HG03159 (cell line): Measurements from ENCODE around the gene TBL1XR1.

Source experiments
- ATAC-seq: cut with Tn5 transposase; IDR thresholded peaks from one replicate; pipeline ENCODE4 v1.9.1; 2021; ENCODE audit warnings: mild to moderate bottlenecking, moderate library complexity; ENCODE audit not compliant: unreplicated experiment

TBL1XR1 gene

DNA sequence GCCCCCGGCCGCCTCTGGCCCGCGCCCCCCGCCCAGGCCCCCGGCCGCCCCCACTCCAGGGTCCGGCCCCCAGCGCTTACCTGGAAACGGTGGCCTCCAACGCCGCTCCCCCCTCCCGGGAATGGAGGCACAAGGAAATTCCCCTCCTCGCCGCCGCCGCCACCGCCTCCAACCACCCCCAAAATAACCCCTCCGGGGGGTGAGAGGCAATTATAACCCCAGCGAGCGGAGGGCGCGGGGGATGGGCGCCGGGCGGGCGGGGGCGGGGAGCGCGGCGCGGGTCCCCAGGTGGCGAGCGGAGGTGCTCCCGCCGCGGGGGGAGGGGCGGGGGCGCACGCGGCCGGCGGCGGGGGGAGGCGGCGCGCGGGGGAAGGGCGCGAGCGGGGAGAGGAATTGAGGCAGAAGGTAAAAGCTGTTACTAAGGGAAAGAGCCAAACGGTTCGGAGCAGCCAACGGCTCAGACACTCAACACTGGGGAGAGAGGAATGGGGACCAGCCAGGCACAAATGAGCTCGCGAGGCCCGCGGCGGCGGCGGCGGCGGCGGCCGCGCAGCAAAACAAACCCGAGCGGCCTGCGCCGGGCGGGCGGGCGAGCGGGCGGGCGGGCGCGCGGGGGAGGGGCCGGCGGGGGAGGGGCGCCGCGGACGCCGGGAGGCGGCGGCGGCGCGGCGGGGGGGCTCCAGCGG is at the start of gene TBL1XR1:
Gene TBL1XR1 (minus strand): TSS at position 442 of the 686 bp plus-strand sequence. CDS start 132,505 bp downstream, outside the sequence.
- ATAC-seq, result peak; percentile 49

DNA sequence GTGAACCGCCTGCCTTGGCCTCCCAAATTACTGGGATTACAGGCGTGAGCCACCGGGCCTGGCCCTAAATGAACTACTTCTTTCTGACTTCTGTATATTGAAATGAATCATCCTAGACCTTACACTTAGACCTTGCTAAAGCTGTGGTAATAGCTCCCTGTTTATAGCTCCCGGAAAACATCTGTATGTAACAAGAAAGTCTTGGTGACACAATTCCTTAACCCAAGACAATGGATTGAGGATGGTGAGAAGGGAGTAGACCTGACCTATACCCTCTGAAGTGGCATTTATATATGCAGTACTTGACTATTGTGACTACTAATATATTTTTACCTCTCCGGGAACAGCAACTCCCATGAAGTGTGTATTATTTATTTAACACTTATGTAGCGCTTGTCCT is 48.0 kb upstream of the TBL1XR1 start:
- ATAC-seq, result no peak

DNA sequence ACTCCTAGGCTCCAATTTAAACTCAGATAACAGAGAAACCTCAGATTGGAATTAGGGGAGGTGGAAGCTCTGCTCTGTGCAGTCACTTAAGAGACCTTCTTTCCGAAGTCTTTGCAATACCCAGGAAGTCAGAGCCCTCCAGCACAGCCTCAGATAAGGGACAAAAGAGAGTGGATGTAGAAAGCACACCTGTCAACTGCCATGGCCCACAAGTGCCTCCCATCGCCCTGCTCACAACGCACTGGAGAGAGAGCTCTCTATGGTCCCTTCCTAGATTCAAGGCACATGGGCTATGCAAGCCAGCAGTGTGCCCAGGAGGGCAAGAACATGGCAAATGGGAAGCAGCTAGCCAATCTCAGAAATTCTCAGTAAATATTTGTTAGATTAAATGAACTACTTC is 47.3 kb upstream of the TBL1XR1 start:
- ATAC-seq, result no peak

DNA sequence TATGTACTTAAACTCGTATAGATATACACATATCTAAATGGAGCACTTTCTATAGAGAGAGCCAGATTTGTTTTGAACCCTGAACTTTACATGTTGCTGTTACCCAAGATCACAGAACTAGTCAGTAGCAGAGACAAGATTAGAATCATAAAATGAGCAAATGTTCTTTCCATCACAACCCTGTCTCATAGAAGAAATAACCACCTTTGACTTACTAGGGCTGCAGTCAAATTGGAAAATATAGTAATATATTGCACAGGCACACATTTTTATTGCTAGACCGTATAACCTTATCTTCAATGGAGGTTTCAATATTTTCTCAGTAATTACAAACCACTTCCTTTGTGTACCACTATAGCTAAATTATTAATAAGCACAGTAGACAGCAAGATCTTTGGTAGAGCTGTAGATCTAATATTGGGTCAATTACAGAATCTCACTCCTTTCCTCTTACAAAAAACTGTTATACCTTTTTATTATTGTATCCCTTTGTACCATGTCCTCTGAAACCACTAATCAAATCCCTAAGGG is 41.5 kb upstream of the TBL1XR1 start:
- ATAC-seq, result no peak

DNA sequence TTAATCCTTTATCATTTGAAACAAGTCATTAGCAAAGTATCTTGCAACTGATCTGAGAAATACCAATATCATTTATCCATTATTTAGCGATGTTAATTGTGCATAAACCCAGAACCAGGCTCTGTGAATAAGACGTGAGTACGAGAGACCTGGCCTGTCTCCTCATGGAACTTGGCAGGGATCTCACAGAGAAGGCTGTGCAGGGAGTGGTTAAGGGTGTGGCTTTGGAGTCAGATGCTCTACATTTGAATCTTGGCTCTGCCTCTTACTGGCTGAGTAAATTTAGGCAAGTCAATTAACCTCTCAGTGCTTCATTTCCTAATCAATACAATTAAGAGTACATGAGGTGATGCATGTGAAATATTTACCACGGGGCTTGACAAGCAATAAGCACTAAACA is 39.9 kb upstream of the TBL1XR1 start:
- ATAC-seq, result no peak

DNA sequence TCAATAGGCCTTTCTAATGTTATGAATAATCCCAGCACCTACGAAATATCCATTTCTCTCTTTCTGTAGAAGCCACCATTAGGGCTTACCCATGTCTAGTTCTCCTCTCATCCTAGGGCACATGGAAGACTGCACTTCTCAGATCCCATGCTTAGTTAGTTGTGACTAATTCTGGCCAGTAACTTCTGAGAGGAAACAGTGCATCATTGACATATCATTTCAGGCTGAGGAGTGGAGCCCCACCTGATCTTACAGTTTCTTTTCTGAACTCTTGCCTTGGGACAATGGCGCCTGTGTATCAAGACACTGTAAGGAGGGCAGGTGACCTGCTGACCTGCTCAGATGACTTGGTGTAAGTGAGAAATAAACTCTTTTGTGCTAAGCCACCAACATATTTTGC is 39.4 kb upstream of the TBL1XR1 start:
- ATAC-seq, result no peak

DNA sequence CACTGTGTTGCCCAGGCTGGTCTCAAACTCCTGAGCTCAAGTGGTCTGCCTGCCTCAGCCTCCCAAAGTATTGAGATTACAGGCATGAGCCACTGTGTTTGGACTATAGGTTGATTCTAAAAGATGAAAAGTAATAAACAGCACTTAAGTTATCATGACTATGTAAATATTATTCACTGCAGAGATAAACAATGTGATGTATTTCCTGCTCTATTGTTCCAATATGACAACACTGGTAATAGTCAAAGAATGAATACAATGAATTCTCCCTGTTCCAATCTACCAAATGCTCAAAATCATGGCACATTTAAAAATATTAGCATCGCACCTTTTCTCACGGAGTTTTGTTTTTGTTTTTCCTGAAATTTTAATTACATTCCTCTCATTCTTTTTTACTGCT is 36.8 kb upstream of the TBL1XR1 start:
- no peak for ATAC-seq

DNA sequence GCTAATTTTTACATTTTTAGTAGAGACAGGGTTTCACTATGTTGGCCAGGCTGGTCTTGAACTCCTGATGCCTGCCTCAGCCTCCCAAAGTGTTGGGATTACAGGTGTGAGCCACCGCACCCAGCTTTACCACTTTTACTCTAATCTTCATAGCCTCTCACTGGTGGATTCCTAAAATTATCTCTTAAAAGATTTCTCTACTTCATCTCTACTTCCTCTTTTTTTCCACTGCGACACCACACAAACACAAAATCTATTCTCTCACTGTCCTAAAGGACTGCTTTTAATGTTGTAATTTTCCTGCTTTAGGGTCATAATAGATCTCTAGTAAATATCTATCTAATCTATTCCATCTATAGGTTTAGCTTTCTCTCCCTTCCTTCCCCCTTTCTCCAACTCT is 34.0 kb upstream of the TBL1XR1 start:
- no peak for ATAC-seq

DNA sequence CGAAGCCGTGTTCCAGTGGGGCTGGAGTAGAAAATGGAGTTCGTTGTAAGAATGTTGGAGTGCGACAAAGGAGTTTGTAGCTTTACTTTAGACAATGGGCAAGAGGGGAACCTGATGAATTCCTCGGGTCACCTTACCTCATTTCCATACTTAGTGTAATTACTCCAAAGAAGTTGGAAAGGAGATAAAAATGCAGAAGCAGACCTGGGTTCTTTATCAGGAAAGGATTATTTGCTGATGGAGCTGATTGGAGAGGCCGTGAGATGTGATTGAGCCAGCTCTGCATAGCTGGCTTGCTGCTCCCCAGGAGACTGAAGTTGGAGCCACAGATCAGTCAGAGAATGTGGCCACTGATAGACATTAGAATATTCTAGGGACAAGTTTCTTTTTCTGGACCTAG is 33.4 kb upstream of the TBL1XR1 start:
- no peak for ATAC-seq

DNA sequence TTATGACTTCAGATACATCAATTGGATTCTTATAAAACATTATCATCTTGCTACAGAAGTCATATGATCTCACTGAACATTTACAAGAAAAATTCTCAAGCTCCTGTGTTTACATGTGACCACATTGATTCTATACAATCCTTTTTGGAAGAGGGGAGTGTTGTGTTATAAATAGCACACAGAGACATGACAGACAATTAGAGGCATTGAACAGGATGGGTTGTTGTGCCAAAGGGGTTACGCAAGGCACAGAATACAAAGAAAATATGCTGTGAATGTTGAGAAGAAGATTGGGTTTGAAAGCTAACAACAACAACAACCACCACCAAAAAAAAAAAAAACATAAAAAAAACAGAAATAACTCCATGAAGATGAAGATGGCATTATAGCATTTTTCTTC is 32.5 kb upstream of the TBL1XR1 start:
- ATAC-seq, result no peak

DNA sequence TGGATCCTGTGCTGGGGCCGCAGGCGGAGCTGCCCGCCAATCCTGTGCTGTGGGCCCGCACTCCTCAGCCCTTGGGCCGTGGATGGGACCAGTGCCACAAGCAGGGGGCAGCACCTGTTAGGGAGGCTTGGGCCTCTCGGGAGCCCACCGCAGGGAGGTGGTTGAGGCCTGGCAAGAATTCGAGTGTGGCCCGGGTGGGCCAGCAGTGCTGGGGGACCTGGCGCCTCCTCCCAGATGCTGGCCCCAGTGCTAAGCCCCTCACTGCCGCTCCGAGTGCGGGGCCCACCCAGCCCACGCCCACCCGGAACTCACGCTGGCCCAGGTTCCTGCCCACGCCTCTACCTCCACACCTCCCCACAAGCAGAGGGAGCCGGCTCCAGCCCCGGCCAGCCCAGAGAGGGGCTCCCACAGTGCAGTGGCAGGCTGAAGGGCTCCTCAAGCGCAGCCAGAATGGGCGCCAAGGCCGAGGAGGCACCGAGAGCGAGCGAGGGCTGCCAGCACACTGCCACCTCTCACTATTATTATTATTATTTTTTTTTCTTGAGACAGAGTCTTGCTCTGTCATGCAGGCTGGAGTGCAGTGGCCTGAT is 31.4 kb upstream of the TBL1XR1 start:
- no peak for ATAC-seq

DNA sequence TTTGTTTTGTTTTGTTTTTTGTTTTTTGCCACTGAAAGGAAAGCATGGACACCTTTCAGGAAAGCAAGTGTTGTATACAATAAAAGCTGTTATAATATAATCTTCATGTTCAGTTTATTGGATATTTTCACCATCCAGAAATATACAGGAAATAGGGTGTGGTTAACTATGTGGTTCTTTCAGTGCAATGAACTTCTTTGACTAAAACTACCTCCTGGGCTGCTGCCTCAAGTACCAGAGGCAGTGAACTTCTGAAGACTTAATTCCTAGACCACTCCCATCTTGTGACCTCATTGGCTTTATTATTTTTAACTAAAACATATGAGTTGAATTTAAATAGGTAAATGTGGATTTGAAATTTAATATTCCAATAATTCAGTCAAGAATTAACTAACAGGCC is 27.1 kb upstream of the TBL1XR1 start:
- ATAC-seq, result no peak

DNA sequence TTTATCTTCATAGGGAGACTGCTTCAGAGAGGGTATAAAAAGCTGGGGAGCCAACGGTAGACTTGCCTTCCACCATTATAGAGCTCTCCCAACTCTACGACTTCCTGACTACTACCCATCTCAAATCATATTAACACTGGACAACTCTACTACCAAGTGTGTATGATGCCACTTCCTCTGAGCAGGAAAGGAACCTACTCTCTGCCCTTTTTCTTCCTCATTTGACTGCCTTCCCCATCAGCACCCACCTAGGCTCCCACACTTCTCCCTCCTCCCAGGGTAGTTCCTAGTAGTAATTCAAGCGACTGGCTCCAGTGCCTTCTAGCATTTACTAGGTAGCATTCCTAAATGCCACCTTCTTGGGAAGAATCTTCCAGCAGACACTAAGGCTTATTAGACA is 24.5 kb upstream of the TBL1XR1 start:
- no peak for ATAC-seq

DNA sequence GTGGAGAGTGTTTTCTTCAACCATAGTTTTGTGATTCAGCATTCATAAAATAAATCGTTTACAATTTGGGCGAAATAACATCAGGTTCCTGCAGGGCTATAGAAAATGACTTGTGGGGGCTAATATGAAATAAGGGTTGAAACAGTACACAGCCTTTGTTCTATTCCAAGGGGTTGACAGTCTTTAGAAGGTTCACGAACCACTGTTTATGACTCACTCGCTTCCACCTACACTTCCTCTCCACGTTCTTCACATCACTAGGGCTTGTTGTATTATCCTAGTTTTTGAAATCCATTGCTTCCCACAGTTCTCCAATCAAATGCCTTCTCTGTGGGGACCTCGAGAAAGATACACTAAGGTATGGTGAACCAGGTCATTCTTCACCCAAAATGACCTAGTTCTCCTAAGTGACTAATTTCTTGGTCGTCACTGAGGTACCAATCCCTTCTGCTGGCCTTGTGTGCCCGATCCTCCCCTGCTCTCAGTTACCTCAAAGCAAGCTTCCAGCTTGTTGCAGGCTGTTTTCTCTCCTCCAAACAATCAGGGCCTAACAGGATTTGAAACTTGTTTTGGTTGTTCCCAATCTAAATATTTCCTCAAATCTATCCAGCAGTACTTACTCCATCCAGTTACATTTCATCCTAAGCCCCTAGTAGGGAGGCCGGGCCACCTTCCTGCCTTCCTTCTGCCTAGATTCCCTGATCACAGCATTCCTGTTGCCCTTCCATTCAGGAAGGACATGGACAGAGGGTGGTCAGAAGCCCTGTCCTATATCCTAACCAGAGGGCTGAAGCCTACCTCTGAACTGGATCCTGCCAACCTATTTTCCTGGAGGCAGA is 23.1 kb upstream of the TBL1XR1 start:
- no peak for ATAC-seq

DNA sequence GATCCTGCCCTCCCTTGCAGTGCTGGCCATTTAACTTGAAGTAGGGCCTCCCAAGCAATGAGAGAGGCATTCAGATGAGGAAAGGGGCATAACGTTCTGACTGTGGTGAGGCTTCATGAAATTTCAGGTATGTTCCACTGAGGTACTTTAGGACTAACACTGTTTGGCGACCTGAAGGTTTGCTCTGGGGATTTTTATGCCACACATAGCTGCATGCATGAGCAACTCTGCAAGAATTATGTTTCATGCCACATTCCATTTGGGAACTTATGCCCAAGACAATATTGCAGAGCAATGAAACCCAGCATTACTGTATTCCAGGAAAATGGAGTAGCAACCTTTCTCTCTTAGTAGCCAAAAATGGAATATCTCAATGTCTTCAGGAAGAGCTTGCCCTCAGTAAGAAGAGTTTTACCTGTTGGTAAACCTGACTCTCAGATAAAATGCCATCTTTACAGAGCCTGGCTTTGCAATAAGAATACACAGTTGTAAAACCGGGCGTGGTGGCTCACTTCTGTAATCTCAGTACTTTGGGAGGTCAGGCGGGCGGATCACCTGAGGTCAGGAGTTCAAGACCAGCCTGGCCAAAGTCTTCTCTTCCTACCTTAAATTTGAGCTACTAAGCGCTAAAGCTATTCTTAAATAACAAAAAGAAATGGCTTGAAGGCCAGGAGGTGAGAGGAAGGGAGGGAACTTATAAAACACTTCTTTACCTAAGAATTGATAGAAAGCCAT is 16.7 kb upstream of the TBL1XR1 start:
- ATAC-seq, result no peak

DNA sequence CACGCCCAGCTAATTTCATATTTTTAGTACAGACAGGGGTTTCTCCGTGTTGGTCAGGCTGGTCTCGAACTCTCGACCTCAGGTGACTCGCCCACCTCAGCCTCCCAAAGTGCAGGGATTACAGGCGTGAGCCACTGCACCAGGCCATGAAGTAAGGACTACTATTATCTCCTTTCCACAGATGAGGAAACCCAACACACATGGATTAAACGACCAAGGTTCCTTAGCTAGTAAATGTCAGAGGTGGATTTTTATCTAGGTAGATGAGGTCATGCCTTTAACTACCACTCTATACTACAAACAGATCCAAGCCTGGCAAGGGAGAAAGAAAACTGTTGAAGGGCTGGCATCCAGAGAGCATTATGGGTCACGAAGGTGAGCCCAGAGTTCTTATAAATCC is 15.5 kb upstream of the TBL1XR1 start:
- ATAC-seq, result no peak

DNA sequence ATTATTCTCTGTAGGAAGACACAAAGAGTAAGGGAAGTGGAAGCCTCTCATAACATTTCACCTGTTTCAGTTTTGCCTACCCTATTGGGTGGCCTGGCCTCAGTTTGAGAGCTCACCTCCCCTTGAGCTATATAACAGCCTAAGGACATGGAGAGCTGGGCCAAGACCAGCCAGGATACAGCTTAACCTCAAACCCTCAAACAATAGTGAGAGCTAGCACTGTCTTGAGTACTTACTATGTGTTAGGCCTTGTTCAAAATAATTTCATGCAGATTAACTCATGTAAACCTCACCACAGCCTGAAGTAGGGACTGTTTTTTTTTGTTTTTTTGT is 15.0 kb upstream of the TBL1XR1 start:
- ATAC-seq, result no peak

DNA sequence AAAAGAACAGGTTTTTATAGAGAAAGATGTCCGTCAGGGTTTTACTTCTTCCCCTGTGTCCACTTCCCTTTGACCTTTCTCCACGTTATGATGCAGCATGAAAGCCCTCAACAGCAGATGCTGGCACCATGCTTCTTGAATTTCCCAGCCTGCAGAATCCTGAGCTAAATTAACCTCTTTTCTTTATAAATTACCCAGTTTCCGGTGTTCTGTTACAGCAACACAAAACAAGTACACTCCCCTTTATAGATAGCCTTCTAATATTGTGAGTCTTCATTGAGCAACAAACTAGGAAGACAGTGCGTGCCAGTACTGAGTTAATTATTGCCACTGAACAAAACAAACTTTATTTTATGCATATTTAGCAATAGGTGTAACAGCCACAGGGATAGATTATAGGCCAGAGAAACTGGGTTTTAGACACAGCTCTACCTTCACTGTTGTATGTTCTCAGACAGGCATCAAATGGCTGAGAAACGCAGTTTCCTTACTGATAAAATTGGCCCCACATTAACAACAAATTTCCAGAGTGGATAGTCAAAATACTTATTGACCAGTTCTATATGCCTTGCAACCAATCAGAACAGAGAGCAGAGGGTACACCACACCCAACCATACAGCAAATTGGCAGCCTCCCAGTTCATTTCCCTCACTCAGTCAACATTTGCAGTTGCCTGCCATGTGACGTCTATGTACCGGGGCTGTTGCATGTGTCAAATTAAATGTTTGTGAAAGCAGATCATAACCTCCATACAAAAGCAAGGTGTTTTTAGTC is 14.4 kb upstream of the TBL1XR1 start:
- no peak for ATAC-seq

DNA sequence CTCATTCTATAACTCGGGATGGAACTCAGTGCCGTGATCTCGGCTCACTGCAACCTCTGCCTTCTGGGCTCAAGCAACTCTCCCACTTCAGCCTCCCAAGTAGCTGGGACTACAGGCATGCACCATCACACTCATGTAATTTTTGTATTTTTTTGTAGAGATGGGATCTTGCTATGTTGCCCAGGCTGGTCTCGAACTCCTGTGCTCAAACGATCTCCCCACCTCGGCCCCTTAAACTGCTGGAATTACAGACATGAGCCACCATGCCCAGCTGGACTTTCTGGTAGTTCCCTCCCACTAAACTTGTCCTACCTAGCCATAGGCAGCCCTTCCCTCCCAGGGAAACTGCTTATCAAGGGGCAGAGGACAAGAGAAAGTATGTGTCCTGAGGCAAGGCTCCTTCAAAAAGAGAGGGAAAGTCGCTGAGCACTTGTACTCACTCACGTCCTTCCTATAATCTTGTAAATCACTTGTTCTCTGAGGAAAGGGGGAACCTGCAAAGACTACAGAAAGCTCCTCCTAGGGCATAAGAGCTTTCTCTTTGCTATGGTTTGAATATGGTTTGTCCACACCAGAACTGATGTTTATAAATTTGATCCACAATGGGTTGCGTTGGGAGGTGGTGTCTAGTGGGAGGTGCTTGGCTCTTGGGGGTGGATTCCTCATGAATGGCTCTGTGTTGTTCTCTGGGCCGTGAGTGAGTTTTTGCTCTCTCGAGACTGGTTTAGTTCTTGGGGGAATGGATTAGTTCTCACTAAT is 13.6 kb upstream of the TBL1XR1 start:
- no peak for ATAC-seq

DNA sequence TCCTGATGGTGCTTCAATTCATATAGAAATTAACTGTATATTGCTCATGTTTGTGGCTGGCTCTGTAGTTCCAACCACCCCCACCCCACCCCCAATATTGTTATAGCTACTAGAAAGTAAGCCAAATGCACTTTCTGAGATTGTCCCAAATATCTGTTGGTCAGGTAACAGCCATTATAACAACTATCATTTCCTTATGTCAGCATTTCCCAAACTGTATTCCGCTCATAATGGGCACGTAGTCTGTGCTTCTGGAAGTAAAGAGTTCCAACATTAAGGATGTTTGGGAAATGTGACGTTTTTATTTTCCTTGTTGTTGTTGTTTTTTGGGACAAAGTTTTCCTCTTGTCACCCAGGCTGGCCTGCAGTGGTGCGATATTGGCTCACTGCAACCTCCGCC is 12.2 kb upstream of the TBL1XR1 start:
- no peak for ATAC-seq
